ENCODE measurements around the gene DNAJC17.

Gene DNAJC17

GRCh38 chr15:40807028-40807887 lies at the start of gene DNAJC17, which contains the start of gene ZFYVE19:
TSS of gene DNAJC17 (minus strand) at chr15:40807473. CDS start at chr15:40807446, 27 bp downstream.
TSS of gene ZFYVE19 (plus strand) at chr15:40807089. CDS start at chr15:40807590, 501 bp downstream.
- peak; percentile 98 for DNase-seq
- Histone ChIP-seq H3K4me1 (peaks cover 0 to 29% (median 16%) of the 10 kb centered on the region in 4 donors), H3K27me3 (no peaks in the 10 kb centered on the region), H3K9me3 (no peaks in the 10 kb centered on the region), H3K36me3 (peaks cover 0 to 28% (median 9%) of the 10 kb centered on the region in 3 donors), H3K27ac (peak within 1 kb of the TSS; percentile 87 to 98), H3K4me3 (peak within 1 kb of the TSS; percentile 69 to 96)
- TF ChIP-seq CTCF (IDR thresholded peaks at IDR 0.05): no peak
- intact Hi-C loops (cut with DNase I; ENCODE audit: low total_unique reads): loop anchor here (10.0 kb wide), 1 partner anchor 858 kb away; the partner anchor contains the start of gene MGA

GRCh38 chr15:40856746-40857145 lies 49.5 kb upstream of the DNAJC17 start:
- DNase-seq: no peak
- Histone ChIP-seq H3K27me3 (peaks cover 0 to 22% of the 10 kb centered on the region in 2 donors), H3K9me3 (no peaks in the 10 kb centered on the region), H3K4me3 (no peak overlapping the region), H3K27ac (no peak overlapping the region), H3K36me3 (peaks cover 0 to 42% (median 0%) of the 10 kb centered on the region in 3 donors), H3K4me1 (peaks cover 0 to 10% (median 2%) of the 10 kb centered on the region in 4 donors)
- intact Hi-C loops (cut with DNase I; ENCODE audit: low total_unique reads): no loop called here
- no peak for TF ChIP-seq CTCF (IDR thresholded peaks at IDR 0.05)

GRCh38 chr15:40855706-40856234 lies 48.5 kb upstream of the DNAJC17 start:
- TF ChIP-seq CTCF (IDR thresholded peaks at IDR 0.05): no peak
- Histone ChIP-seq H3K27me3 (peaks cover 0 to 22% of the 10 kb centered on the region in 2 donors), H3K4me1 (peaks cover 0 to 10% (median 2%) of the 10 kb centered on the region in 4 donors), H3K27ac (no peak overlapping the region), H3K36me3 (peaks cover 0 to 42% (median 0%) of the 10 kb centered on the region in 3 donors), H3K9me3 (no peaks in the 10 kb centered on the region), H3K4me3 (no peak overlapping the region)
- DNase-seq: no peak
- intact Hi-C loops (cut with DNase I; ENCODE audit: low total_unique reads): no loop called here

- no peak for DNase-seq
- peaks cover 0 to 10% (median 2%) of the 10 kb centered on the region in 4 donors for H3K4me1 ChIP-seq
- peaks cover 0 to 18% of the 10 kb centered on the region in 2 donors for H3K27me3 ChIP-seq
- peaks cover 0 to 42% (median 0%) of the 10 kb centered on the region in 3 donors for H3K36me3 ChIP-seq
- no peaks in the 10 kb centered on the region for H3K9me3 ChIP-seq
- intact Hi-C loops (cut with DNase I; ENCODE audit: low total_unique reads): no loop called here
- H3K27ac ChIP-seq: no peak overlapping the region
- no peak overlapping the region for H3K4me3 ChIP-seq
- TF ChIP-seq CTCF (IDR thresholded peaks at IDR 0.05): no peak
These were observed 46.9 kb upstream of the DNAJC17 start for GRCh38 chr15:40854161-40854560.

GRCh38 chr15:40853241-40853890 lies 46.1 kb upstream of the DNAJC17 start:
- Histone ChIP-seq H3K9me3 (no peaks in the 10 kb centered on the region), H3K4me3 (no peak overlapping the region), H3K27me3 (peaks cover 0 to 11% of the 10 kb centered on the region in 2 donors), H3K27ac (no peak overlapping the region), H3K4me1 (peaks cover 0 to 10% (median 2%) of the 10 kb centered on the region in 4 donors), H3K36me3 (peaks cover 0 to 42% (median 0%) of the 10 kb centered on the region in 3 donors)
- DNase-seq: no peak
- intact Hi-C loops (cut with DNase I; ENCODE audit: low total_unique reads): no loop called here
- TF ChIP-seq CTCF (IDR thresholded peaks at IDR 0.05): no peak

Measured in tibial artery (tissue), 4 donors.